HepG2 (cell line): ENCODE measurements around the gene APOA1. TPM values are rescaled to one million over a fixed set of nuclear protein-coding genes. Genes with fewer than 3 reads are reported as not detected.

Experiments used
- ADNP ChIP-seq: sonication (generic); formaldehyde crosslinking; IDR thresholded peaks from 2 replicates; pipeline ENCODE4 v1.4.0; 2020; ENCODE audit warnings: missing genetic modification reagents
- CEBPB ChIP-seq: IDR thresholded peaks from 2 replicates; pipeline ENCODE4 v1.6.1; 2011; ENCODE audit warnings: low read depth, low read length, improper control_type of control experiment, borderline replicate concordance
- ETV6 ChIP-seq: sonication (generic); formaldehyde crosslinking; conservative IDR thresholded peaks from 2 replicates; pipeline ENCODE4 v1.4.0; 2020; ENCODE audit warnings: missing genetic modification reagents
- FOXM1 ChIP-seq: sonication (generic); formaldehyde crosslinking; IDR thresholded peaks from 2 replicates; pipeline ENCODE4 v1.5.0; 2020; ENCODE audit warnings: missing genetic modification reagents
- GPN1 ChIP-seq: sonication (generic); formaldehyde crosslinking; IDR thresholded peaks from 2 replicates; pipeline ENCODE4 v1.5.1; 2020; ENCODE audit warnings: missing genetic modification reagents, borderline replicate concordance
- HNRNPL ChIP-seq: fragments of 200-400 bp; formaldehyde crosslinking; IDR thresholded peaks from 2 replicates; pipeline ENCODE4 v1.6.1; 2017; ENCODE audit warnings: mild to moderate bottlenecking, low read depth, low read length
- MEF2D ChIP-seq: sonication (generic); formaldehyde crosslinking; IDR thresholded peaks from 2 replicates; pipeline ENCODE4 v1.5.1; 2020; ENCODE audit warnings: mild to moderate bottlenecking, missing genetic modification reagents
- NR2F2 ChIP-seq: IDR thresholded peaks from 2 replicates; pipeline ENCODE4 v1.6.1; 2012; ENCODE audit warnings: low read depth, inconsistent platforms, borderline replicate concordance
- PCBP2 ChIP-seq: fragments of 200-400 bp; formaldehyde crosslinking; optimal IDR thresholded peaks from 2 replicates; pipeline ENCODE3; 2018; ENCODE audit warnings: low read length, low read depth; ENCODE audit not compliant: poor library complexity, severe bottlenecking
- PHF8 ChIP-seq: sonication (generic); formaldehyde crosslinking; IDR thresholded peaks from 2 replicates; pipeline ENCODE4 v1.5.0; 2020; ENCODE audit warnings: missing genetic modification reagents
- PPARG ChIP-seq: conservative IDR thresholded peaks from 2 replicates; pipeline ENCODE4 v1.6.1; 2016; ENCODE audit warnings: missing biosample characterization, missing genetic modification reagents
- SIX4 ChIP-seq: sonication (generic); formaldehyde crosslinking; IDR thresholded peaks from 2 replicates; pipeline ENCODE4 v1.4.0; 2020; ENCODE audit warnings: missing genetic modification reagents
- TBP ChIP-seq: sonication (generic); formaldehyde crosslinking; IDR thresholded peaks from 2 replicates; pipeline ENCODE4 v1.5.0; 2020; ENCODE audit warnings: missing genetic modification reagents
- TRAFD1 ChIP-seq: sonication (generic); formaldehyde crosslinking; IDR thresholded peaks from 2 replicates; pipeline ENCODE4 v1.5.1; 2020; ENCODE audit warnings: missing genetic modification reagents, mild to moderate bottlenecking, borderline replicate concordance
- ZFP41 ChIP-seq: sonication (generic); formaldehyde crosslinking; IDR thresholded peaks from 2 replicates; pipeline ENCODE4 v1.4.0; 2020; ENCODE audit warnings: mild to moderate bottlenecking, missing genetic modification reagents, borderline replicate concordance
- ZFP90 ChIP-seq: sonication (generic); formaldehyde crosslinking; IDR thresholded peaks from 2 replicates; pipeline ENCODE4 v1.8.0; 2022; ENCODE audit warnings: missing genetic modification reagents, mild to moderate bottlenecking, inconsistent platforms, borderline replicate concordance
- ZKSCAN1 ChIP-seq: fragments of 150-350 bp; IDR thresholded peaks from 2 replicates; pipeline ENCODE4 v1.6.1; 2014; ENCODE audit warnings: low read length
- ZMYM2 ChIP-seq: sonication (generic); formaldehyde crosslinking; IDR thresholded peaks from 2 replicates; pipeline ENCODE4 v1.8.0; 2022; ENCODE audit warnings: mild to moderate bottlenecking, missing genetic modification reagents
- ZNF101 ChIP-seq: sonication (generic); formaldehyde crosslinking; IDR thresholded peaks from 2 replicates; pipeline ENCODE4 v1.4.0; 2020; ENCODE audit warnings: mild to moderate bottlenecking, low read depth, missing genetic modification reagents, borderline replicate concordance
- ZNF598 ChIP-seq: sonication (generic); formaldehyde crosslinking; IDR thresholded peaks from 2 replicates; pipeline ENCODE4 v1.5.1; 2020; ENCODE audit warnings: mild to moderate bottlenecking, missing genetic modification reagents, borderline replicate concordance
- ZNF670 ChIP-seq: sonication (generic); formaldehyde crosslinking; IDR thresholded peaks from 2 replicates; pipeline ENCODE4 v1.8.0; 2022; ENCODE audit warnings: mild to moderate bottlenecking, missing genetic modification reagents, borderline replicate concordance
- ZNF672 ChIP-seq: sonication (generic); formaldehyde crosslinking; IDR thresholded peaks from 2 replicates; pipeline ENCODE4 v1.8.1; 2022; ENCODE audit warnings: missing genetic modification reagents
- polyA plus RNA-seq, 8 experiments: library from polyadenylated mRNA; depleted of rRNA in 3 of 8; stranded (reverse) in 7 of 8; unstranded in 1 of 8; fragments of >200 nt; fragmentation: Illumina TruSeq in 4 of 8; extraction: Trizol in 4 of 8; gene quantifications; 2 replicates each; pipeline versions ENCODE4 v1.2.1 to v1.2.3, GENCODE V29; 2011 to 2016; ENCODE audit warnings: low read depth in 4 of 8, missing spikeins in 1 of 8, mixed read lengths in 1 of 8; ENCODE audit not compliant: insufficient read depth in 1 of 8
- total RNA-seq, 5 experiments: library from RNA; depleted of rRNA; stranded (reverse); fragments of >200 nt; fragmentation: Illumina TruSeq; extraction: Trizol; gene quantifications; 2 replicates each; pipeline ENCODE4 v1.2.3, GENCODE V29; 2016; ENCODE audit warnings: low read depth in 1 of 5
- TF ChIP-seq, protein P1 (sequence below): sonication (generic); formaldehyde crosslinking; IDR thresholded peaks from 2 replicates; pipeline ENCODE4 v1.8.0; 2023; ENCODE audit warnings: mild to moderate bottlenecking, missing genetic modification reagents
- TF ChIP-seq, protein P2 (sequence below), 2 experiments: sonication (generic) in 1 of 2; formaldehyde crosslinking in 1 of 2; IDR thresholded peaks; 2 replicates each; pipeline versions ENCODE4 v1.4.0 to v1.6.1; 2018 to 2020; ENCODE audit warnings: missing genetic modification reagents in 2 of 2, borderline replicate concordance in 1 of 2, low read depth in 1 of 2, mild to moderate bottlenecking in 1 of 2, missing biosample characterization in 1 of 2

Gene APOA1
- total and polyA plus RNA-seq, 2 of the 13 experiments (the other 11 are each of a cell fraction or from before 2014, with no cell fraction given): 1,973 to 5,485 TPM

GRCh38 chr11:116835042-116835772, 2.2 kb downstream of the APOA1 start (continued):
- no peak for TF ChIP-seq ZNF101 (CRISPR knock-in tag)
- TF ChIP-seq ETV6 (CRISPR knock-in tag): no peak
- TF ChIP-seq PPARG (CRISPR knock-in tag): no peak
- no peak for TF ChIP-seq PHF8
- TF ChIP-seq, protein P1, sequence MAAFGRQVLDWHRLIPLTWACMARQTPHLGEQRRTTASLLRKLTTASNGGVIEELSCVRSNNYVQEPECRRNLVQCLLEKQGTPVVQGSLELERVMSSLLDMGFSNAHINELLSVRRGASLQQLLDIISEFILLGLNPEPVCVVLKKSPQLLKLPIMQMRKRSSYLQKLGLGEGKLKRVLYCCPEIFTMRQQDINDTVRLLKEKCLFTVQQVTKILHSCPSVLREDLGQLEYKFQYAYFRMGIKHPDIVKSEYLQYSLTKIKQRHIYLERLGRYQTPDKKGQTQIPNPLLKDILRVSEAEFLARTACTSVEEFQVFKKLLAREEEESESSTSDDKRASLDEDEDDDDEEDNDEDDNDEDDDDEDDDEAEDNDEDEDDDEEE (CRISPR knock-in tag): no peak
- TF ChIP-seq HNRNPL: 0 out of 2 replicates have a peak, but pooled peaks have one; percentile 65
- no peak for TF ChIP-seq ZNF670 (CRISPR knock-in tag)
- no peak for TF ChIP-seq ZFP90 (CRISPR knock-in tag)
- TF ChIP-seq ZNF598 (CRISPR knock-in tag): no peak
- TF ChIP-seq ZMYM2 (CRISPR knock-in tag): no peak
- no peak for TF ChIP-seq GPN1 (CRISPR knock-in tag)
- no peak for TF ChIP-seq SIX4
- TF ChIP-seq FOXM1: no peak
- TF ChIP-seq ZNF672 (CRISPR knock-in tag): no peak
- TF ChIP-seq ADNP (CRISPR knock-in tag): no peak
- no peak for TF ChIP-seq PCBP2
- no peak for TF ChIP-seq NR2F2
- TF ChIP-seq ZFP41: no peak; the same call in 1 of the 2 replicates
- TF ChIP-seq CEBPB: no peak
- TF ChIP-seq, protein P2, sequence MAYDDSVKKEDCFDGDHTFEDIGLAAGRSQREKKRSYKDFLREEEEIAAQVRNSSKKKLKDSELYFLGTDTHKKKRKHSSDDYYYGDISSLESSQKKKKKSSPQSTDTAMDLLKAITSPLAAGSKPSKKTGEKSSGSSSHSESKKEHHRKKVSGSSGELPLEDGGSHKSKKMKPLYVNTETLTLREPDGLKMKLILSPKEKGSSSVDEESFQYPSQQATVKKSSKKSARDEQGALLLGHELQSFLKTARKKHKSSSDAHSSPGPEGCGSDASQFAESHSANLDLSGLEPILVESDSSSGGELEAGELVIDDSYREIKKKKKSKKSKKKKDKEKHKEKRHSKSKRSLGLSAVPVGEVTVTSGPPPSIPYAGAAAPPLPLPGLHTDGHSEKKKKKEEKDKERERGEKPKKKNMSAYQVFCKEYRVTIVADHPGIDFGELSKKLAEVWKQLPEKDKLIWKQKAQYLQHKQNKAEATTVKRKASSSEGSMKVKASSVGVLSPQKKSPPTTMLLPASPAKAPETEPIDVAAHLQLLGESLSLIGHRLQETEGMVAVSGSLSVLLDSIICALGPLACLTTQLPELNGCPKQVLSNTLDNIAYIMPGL (CRISPR knock-in tag; IDR thresholded peaks at IDR 0.05; ENCODE audit: borderline replicate concordance in 1 of 2, low read depth in 1 of 2): no peak
- TF ChIP-seq ZKSCAN1: no peak
- TF ChIP-seq TRAFD1 (CRISPR knock-in tag): no peak
- no peak for TF ChIP-seq MEF2D
- no peak for TF ChIP-seq TBP
